GM21576 (cell line): Measurements from ENCODE around the gene SLC7A1.

Source experiments
- ATAC-seq: cut with Tn5 transposase; IDR thresholded peaks from one replicate; pipeline ENCODE4 v1.9.1; 2021; ENCODE audit warnings: mild to moderate bottlenecking, moderate library complexity; ENCODE audit not compliant: unreplicated experiment

The SLC7A1 gene

DNA sequence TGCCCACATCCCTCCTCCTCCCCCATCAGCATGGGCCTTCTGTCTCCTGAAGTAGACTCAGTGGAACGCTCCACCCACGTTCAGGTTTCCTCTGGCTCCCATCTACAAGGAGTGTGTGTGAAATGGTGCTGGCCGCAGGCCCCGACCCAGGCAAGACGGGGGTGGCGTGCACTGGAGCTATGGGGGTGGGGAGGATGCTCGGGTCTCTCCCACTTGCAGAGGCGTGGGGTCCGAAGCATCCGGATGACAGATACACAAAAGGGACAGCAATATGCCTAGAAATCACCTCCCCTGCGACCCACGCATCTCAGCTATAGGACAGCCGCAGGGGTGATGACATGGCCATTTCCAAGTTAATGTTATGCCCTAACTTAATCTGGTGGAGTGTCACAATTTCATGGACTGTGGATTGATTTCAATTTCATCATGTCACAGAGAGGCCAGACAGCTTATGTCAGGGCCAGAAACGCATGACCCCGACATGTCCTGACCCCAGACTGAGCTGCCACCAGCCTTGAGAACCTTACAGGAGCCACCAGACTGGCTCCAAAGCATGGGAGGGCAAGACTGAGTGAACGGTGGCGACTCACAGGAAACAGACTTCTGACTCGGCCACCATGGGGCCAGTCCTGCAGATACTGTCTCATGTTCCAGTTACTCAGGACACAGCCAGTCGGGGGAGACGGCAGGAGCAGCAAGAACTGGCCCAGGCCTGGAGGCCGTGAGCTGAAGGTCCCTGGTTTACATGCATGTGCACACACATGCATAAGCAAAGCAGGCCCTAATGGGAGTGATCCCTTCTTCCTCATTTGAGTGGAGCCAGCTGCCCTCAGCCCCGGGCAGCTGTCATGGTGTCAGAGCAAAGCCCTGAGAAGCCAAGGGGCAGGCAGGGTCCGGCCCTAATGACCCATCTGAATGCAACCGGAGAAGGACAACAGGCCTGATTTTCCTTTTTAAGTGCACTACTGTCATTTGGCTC, 82.2 kb downstream of the SLC7A1 start:
- ATAC-seq: no peak

DNA sequence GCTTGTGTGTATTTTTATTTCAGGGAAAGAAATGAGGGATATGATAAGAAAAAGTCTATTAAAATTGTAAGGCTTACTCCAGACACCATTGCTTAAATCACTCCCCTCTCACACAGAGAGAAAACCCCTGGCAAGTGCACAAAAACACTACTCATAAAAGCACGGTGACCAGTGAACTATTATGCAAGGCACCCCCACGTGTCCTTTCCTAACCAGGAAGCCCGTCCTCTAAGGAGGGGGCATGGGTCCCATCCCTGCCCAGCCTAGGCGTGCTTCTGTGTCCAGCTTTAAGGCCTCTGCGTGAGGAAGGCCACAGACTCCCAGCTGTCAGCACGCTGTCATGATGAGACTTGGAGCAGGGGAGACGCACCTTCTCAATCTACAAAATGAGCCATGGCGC, 83.5 kb downstream of the SLC7A1 start:
- no peak for ATAC-seq

DNA sequence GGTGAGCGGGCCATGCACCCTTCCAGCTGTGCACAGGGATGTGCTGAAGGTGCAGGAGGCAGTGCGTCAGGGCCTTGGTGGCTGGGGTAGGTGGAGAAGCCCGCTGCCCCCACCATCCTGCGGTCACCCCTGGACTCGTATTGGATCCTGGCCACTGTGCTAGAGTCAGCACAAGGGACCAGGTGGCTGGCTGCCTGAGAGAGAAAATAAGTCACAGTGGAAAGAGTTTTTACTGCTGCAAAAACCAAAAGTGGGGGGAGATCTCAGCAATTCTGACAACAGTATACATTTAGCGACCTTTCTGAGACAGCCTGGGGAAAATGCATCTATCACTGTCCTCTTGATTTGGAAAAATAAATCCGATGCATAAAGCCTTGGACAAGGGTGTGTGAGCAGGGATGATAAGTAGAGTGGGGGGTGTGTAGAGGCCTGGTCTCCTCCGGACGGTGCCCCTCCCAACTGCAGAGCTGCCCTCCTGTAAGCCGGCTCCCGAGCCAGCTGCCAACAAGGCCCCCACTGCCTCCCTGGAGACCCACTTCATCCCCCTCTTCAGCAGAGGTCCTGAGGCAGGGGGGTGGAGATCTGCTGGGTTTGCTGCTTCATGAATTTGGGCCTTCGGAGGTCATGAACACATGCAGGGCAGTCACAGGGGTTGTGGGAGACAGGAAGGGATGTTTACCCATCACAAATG, 84.2 kb downstream of the SLC7A1 start:
- ATAC-seq: no peak

DNA sequence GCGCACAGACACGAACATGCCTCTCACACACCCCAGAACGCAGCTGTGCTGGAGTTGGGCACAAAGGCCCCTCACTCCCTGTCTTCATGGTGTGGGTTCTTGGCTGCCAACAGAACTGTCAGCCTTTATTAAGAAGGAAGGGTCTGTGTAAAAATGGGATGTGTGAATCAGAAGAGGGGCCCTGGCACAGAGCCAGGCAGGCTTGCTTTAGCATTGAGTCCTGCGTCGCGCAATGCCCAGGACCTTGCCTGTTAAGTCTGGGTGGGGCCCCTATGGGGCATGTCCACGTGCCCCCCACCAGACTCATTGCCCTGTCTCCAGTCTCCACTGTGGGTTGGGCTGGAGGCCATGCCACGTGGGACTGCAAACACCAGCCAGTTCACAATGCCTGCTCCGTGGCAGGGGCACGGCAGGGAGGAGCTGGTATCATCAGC, 84.8 kb downstream of the SLC7A1 start:
- ATAC-seq: no peak

DNA sequence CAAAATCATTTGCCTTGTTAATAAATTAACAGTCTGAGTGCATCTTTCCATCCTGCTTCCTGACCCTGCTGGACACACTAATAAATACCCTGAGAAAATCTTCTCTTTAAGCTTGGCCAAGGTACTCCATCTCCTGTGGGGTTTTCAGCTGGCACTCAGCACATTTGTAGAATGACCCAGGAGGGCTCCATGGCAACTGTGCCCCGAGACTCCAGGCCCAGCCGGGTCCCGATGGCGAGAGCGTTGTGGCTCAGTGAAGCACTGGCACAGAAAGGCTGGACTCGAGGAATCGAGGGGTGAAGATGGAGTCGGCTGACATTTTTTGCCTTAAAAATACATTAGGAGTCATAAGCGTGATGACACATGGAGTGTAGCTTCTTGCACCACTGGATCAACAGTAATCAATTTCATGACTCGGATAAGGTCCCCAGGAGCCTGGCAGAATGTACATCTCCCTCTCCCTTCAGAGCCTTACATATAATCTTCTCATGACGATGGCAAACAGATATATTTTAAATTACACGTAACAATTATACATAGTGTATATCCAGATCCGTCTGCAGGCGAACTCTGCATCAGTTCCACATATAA, 85.4 kb downstream of the SLC7A1 start:
- no peak for ATAC-seq

DNA sequence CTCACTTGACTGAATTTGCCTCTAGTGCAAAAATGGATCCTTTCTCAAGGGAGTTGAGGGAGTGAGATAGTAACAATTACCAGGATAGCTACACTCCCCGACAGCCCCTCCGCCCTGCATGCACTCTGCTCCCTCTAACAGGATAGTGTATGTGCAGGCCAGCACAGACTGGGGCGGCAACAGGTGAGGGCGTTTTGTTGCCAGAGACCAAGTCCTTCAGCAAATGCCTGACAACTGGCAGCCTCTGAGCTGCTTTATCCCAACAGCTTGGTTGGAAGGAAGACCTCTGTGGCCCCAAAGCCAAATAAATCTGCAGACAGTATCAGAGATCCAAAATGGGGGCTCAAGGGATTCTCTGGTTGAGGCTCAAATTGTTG, 86.6 kb downstream of the SLC7A1 start:
- no peak for ATAC-seq

DNA sequence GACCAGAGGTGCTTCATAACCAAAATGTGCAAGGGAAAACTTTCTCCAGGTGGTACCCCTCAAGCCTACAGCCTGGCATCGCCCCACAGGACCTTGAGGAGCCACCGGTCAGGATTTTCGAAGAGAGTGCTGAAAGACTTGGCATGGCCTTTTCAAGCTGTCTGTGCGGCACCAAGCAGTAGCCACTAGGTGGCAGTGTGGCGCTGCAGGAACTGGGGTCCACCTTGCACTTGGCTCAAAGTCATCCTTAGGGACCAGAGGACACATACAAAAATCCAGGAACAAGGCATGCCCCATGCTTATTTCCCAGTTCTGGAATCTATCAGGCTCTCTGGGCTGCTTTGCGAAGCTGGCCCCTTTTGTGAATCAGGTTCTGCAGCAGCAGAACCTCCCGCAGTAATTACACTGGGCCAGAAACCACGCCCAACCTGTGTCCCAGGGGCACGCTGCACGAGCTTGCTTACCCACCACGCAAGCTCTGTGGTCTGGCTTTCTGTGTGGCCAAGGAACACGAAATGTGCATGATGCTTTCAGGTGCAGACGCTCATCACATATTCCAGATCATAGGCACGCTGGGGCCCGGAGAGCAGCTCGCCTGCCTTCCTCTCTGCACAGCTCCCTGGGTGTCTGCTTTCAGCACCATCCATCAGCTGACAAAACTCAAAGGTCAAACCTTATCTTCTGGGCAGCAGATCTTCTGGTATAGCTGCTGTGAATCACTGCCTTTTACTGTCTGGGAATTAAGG, 87.2 kb downstream of the SLC7A1 start:
- ATAC-seq: peak; percentile 61

DNA sequence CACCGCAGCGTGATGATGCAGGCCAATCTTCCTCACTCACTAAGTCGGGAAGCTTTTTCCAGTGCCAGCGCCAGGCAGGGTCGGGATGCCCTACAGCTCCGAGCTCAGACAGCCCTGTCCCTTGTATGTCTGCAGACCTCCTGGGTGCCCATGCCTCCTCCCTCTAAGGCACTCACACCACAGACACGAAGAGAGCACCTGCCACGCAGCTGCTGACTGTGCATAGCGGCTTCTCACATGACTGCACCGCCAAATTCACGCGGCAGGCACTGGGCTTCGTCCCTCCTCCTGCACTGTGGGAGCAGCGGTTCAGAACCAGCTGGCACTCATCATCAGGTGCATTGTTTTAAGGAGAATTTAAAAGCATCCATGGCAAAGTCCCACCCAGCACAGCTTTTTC, 88.1 kb downstream of the SLC7A1 start:
- ATAC-seq: no peak

DNA sequence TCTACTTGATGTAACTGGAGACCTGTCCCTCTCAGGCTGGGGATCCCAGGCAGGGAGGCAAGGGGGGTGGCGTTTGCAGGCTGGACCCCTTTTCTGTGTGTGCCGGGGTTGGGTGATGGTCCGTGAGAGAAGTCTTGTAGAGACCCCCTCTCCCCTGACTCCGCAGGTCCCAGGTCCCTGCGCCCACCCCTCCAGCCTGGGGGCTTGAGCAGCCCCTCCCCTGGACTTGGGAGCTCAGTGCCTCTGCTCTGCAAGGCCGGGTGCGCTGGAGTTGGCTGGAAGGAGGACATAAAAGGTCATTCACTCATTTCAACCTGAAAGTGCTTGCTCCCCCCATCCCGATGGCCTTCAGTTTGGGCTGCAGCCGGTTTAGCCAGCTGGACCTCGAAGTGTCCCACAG, 89.5 kb downstream of the SLC7A1 start:
- ATAC-seq: no peak

DNA sequence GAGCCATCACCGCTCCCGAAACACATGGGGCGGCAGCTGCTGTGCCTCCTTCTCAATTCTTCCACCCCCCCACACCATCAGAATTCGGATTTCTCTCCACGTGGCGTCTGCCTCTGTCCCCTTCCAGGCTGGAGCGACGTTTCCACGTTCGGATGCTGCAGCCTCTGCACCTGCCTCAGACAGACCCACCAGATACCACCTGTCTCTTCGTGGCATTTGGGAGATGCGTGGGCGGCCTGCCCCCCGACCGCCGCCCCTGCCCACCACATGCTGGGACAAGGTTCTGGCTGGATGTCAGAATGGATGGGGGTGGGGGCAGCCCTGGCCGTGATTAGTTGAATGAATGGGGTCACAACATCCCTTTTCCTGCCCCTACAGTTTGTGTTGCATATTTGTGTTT, 90.0 kb downstream of the SLC7A1 start:
- no peak for ATAC-seq

DNA sequence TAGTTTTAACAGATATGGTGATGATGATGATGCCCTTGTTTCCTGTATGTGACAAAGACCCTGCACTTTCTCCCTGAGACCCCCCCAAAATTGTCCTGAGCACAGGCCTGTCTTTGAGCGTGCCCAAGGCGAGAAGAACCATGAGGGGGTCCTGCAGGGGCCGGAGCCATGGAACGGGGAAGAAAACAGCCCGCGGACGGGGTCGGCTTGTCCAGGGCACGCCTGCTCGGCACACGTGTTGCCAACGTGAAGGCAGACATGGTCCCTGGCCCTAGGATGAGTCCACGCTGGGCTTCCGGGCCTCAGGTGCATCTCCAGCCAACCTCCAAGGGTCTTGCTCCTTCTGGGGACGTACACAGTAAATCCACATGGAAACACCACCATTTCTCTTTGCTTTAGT, 90.8 kb downstream of the SLC7A1 start:
- no peak for ATAC-seq

DNA sequence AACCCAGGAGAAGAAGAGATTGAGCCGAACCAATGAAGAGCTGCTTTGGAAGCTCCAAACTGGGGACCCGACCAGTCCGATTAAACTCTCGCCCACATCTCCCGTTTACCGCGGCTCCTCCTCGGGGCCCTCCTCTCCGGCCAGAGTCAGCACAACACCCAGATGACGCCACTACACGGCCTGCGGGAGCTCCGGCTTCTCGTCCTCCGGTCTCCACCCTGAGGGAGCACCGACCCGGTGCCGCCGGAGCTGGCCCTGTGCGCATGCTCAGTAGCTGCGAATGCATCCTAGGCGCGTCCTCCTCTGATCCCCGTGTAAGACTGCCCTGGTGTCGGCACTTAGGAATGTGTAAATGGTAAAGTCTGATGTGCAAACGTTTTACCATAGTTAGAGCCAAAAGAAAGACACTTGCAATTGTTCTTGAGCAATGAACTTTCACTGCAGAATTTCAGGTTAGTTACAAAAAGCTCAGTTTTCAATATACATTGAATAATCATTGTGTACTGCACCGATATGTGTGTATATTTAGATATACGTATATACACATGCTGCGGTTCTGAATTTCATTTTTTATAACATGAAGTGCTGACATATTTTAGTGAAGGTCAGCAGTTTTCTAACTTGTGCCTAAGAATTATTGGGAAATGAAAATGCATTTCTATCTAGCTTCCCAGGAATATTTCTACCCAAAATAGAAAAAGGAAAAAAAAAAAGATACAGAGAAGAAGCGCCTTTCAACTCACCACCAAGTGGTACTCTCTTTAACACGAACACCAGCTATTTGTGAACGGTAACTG, 92.2 kb downstream of the SLC7A1 start:
- no peak for ATAC-seq

DNA sequence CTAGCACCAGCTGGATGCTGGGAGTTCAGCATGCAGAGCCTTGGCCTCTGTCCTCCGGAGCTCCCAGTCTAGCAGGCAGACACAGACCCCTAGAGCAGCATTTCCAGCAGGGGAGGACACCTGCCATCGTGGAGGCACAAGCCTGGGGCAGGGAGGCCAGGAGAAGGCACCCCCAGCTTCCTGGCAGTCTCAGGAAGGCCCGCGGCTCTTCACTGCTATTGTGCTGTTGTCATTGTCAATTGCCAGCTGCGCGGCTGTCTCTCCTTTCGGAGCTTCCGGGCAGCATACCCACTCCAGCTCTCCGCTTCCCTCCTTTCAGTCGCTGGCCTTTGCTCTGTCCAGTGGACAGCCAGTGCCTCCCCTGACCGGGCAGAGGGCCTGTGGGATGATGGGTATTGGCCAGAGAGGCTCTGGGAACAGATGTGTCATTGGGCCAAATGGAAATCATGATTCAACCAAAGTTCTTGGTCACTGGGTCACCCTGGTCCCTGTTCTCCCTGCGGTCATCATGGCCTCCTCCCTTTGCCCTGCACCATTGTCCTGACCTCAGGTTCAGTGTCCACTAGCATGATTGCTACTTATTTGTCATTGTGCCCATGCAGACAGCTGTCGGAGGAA, 93.0 kb downstream of the SLC7A1 start:
- ATAC-seq: no peak

DNA sequence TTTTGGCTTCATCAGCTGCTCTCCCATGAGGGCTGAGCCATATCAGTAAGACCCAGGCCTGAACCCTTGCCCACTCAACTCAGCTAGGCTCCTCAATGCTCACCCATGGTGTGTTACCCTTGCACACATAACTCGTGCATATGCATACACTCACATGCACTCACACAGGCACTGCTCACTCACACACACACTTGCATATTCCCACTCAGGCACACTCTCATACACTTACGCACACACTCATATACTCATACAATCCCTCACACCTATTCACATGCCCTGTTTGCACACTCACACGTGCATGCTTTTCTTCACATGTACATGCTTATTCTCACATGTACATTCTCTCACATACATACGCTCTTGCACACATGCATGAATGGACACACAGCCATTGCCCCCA, 93.8 kb downstream of the SLC7A1 start:
- ATAC-seq: no peak

DNA sequence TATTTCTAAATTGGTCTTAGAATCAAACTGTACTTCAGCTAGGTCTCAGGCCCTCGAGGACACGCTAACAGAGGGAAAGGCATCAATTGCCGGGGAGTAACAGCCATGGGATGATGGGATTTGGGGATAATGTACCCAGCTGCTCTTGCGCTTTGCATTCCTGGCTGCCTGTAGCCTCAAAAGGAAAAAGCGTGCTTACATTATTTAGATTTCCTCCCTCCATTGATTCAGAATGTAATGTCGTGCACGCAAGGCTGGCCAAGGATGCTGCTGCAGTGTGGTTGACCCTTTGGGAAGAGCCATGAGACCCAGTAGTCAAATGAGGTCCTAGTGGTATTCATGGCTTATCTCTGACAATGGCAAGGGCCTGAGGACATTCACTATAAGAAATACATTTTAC, 95.1 kb downstream of the SLC7A1 start:
- no peak for ATAC-seq

DNA sequence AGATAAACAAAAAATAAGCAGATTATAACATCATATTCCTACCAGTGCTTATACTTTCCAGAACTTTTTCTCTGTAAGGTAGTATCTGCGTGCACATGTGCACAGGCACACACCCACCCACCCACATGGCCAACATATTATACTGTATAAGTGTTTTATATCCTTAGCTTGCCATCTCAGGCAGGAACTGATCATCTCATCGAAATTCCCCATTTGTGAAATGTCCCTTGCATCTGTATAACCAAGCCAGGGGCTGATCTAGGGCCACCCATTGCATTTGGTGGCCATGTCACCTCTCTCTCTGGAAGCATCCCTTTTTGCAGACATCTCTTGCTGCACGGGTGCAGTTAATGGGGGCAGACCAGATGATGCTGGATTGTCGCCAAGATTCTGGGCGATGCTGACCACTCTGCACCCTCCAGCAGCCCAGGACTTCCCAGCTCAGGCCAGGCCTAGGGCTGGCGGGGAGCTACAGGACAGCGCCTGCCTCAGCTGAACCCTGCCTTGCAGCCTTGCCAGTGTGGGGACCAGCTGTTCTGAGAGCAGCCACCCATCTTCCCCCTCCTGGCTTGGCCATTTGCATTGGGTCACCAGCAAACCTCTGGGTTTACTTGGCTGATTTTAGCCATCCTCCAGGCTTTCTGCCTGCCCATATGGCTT, 95.9 kb downstream of the SLC7A1 start:
- ATAC-seq: no peak

DNA sequence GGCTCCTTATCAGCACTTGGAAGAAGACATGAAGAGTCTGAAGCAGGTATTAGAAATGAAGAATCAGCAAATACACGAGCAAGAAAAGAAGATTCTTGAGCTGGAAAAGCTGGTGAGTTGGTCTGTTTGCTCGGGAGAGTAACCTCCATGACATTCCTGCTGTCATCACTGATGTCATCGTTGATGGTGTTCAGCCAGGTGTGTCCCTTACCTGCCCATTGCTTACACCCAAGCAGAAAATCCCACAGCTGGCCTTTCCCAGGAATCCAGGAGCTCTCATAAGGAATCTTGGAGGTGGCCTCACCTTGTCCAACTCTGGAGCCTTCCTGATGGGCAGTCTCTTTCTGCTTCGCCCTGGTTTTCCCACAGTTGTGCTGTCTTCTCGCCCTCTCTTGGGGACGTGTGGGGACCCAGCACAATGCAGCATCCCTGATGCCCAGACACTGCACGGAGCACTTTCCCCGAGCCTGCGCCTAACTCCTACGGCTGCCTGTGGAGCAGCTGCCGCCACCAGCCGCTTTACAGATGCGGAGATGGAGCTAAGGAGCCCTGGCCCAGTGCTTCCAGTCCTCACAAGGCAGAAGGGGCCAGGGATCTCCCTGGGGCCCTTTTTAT, 97.0 kb downstream of the SLC7A1 start:
- ATAC-seq: no peak

DNA sequence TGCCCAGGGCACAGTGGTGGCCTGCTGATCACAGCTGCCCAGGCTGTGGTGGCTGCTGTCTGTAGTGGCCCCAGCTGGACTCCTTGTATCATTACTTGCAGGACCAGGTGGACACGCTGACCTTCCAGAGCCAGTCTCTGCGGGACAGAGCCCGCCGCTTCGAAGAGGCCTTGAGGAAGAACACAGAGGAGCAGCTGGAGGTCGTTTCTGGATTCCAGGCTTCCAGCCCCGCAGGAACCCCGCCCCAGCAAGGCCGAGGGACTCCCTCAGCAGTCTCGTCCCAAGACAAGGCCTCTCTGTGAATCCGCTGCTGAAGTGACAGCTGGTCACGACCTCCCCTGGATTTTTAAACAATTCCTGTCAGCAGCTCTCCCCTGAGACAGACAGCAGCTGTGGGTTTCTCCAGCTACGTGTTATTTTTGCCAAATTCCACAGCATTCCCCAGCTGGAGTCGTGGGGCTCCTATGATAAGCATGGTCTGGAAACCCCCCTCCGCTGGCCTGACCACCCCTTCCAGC, 98.3 kb downstream of the SLC7A1 start:
- no peak for ATAC-seq

DNA sequence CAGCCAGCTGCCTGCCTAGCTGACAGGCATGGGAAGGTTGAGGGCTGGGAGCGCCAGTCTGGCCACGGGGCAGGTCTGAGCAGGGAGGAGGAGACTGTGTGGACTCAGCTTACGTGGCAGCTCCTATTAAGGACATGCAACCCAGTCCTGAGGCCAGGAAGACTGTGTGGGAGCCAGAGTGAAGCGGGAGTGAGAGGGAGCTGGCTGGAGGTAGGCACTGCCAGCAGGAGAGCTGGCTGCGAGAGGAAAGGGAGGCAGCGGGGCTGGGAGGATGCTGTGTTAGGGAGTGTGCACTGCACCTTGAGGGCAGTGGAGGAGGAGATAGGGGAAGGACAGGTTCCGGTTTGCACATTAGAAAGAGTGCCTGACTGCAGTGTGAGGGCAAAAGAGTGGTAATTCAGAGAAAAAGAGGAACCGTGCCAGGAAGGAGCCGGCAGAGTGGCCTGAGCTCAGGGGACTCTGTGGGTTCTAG, 99.2 kb downstream of the SLC7A1 start:
- peak; percentile 70 for ATAC-seq
